Measurements from ENCODE around the gene CEP104. TPM values are rescaled to one million over a fixed set of nuclear protein-coding genes. Genes with fewer than 3 reads are reported as not detected.
A peak's percentile ranks its signal among the peaks of the same experiment; 100 is the strongest.

CEP104 gene
- total and polyA plus RNA-seq, 2 experiments from 2014 or later, result 12.3 to 29.8 TPM

DNA sequence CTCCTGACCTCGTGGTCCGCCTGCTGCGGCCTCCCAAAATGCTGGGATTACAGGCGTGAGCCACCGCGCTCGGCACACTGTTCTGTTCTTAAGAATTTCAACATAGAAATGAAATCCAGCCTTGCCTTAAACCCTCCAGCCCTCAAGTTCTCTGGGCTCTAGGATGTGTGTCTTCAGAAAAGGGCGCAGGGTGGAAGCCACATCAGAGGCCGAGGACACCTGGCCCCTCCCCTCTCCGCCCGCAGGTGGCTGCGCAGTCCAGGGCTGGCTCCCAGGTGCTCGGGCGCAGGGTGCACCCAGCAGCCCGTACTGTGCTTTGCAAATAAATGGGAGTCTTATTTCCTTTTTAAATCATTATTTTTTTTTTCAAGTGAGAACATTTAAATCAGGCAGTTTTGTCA is 45.1 kb upstream of the CEP104 start:
- no peaks in the 10 kb centered on the region for H3K27me3 ChIP-seq (replicated peaks; ENCODE audit: insufficient read depth)
- no peak overlapping the region for H3K9ac ChIP-seq
- H3K9me2 ChIP-seq (ENCODE audit: insufficient read depth), result no peaks in the 10 kb centered on the region
- WGBS, 2 experiments (ENCODE audit: low coverage in 1 of 2, low lambda C conversion rate in 2 of 2, missing lambda C conversion rate in 2 of 2), result 95 to 96% methylated on average over 15 of the region's 15 CpGs
- no peak overlapping the region for H3K4me3 ChIP-seq
- no peaks in the 10 kb centered on the region for H3K36me3 ChIP-seq (ENCODE audit: low read depth)
- H3K79me2 ChIP-seq (ENCODE audit: insufficient read depth), result peaks cover 29% of the 10 kb centered on the region
- TF ChIP-seq EZH2phosphoT487 (IDR thresholded peaks at IDR 0.05; ENCODE audit: insufficient read depth, low read depth), result no peak
- no peaks in the 10 kb centered on the region for H4K20me1 ChIP-seq (ENCODE audit: insufficient read depth)
- H2AFZ ChIP-seq, result no peak overlapping the region
- H3K4me1 ChIP-seq (ENCODE audit: insufficient read depth), result no peaks in the 10 kb centered on the region
- H3K27ac ChIP-seq, result no peak overlapping the region
- H3K4me2 ChIP-seq (ENCODE audit: unreplicated experiment), result no peak overlapping the region
- H3K9me3 ChIP-seq (ENCODE audit: low read depth), result no peaks in the 10 kb centered on the region
- in situ Hi-C loops (cut with MboI), result loop anchor here (25.0 kb wide), 1 partner anchor 2010 kb away; no protein-coding TSS in a partner anchor
- no peak for DNase-seq
- H3F3A ChIP-seq (ENCODE audit: insufficient read depth), result peaks cover 2% of the 10 kb centered on the region; the same call in 1 of the 2 replicates

DNA sequence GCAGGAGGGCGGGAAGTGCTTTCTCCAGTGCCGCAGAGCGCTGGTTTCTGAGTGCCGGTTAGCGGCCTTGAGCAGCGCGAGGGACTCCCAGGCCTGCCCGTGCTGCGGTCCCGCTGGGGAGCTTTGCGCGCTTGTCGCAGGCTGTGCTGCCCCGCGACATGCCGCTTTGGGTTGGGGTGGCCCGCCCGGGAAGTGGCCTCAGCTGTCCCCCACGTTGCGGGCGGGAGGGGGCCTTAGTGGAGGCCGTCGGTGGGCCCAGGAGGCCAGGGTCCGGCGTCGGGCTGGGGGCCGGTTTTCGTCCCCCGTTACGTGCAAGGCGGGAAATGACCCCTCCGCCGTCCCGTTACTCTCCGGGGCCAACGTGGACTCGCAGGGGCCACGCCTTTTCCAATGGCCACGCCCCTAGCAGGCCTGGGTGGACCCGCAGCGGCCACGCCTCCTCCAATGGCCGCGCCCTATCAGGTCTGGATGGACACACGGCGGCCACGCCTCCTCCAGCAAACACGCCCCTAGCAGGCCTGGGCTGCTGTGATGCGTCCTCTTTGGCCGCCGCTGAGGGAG is 44.0 kb upstream of the CEP104 start:
- no peak for TF ChIP-seq EZH2phosphoT487 (IDR thresholded peaks at IDR 0.05; ENCODE audit: insufficient read depth, low read depth)
- TF ChIP-seq EZH2 (IDR thresholded peaks at IDR 0.05; ENCODE audit: insufficient read depth, poor library complexity, severe bottlenecking), result no peak
- in situ Hi-C loops (cut with MboI), result loop anchor here (25.0 kb wide), 1 partner anchor 2011 kb away; no protein-coding TSS in a partner anchor
- no peaks in the 10 kb centered on the region for H3K9me3 ChIP-seq (ENCODE audit: low read depth)
- peaks cover 40% of the 10 kb centered on the region for H3K79me2 ChIP-seq (ENCODE audit: insufficient read depth)
- no peaks in the 10 kb centered on the region for H4K20me1 ChIP-seq (ENCODE audit: insufficient read depth)
- WGBS, 2 experiments (ENCODE audit: low coverage in 1 of 2, low lambda C conversion rate in 2 of 2, missing lambda C conversion rate in 2 of 2), result 1 to 4% methylated on average over 10 to 43 of the region's 51 CpGs
- H3K4me1 ChIP-seq (ENCODE audit: insufficient read depth), result 0 out of 2 replicates have a peak, but pooled peaks cover under 1% of the 10 kb centered on the region
- H3K9me2 ChIP-seq (ENCODE audit: insufficient read depth), result no peaks in the 10 kb centered on the region
- peaks cover 4% of the 10 kb centered on the region; the same call in 1 of the 2 replicates for H3F3A ChIP-seq (ENCODE audit: insufficient read depth)
- H3K9ac ChIP-seq, result peak overlapping the region; percentile 96
- peak overlapping the region; percentile 91 for H3K4me2 ChIP-seq (ENCODE audit: unreplicated experiment)
- H3K36me3 ChIP-seq (ENCODE audit: low read depth), result no peaks in the 10 kb centered on the region
- no peaks in the 10 kb centered on the region for H3K27me3 ChIP-seq (replicated peaks; ENCODE audit: insufficient read depth)
- H3K4me3 ChIP-seq, result peak overlapping the region; percentile 90
- peak overlapping the region; percentile 93 for H3K27ac ChIP-seq
- peak overlapping the region; percentile 90 for H2AFZ ChIP-seq
- DNase-seq, result peak; percentile 99

DNA sequence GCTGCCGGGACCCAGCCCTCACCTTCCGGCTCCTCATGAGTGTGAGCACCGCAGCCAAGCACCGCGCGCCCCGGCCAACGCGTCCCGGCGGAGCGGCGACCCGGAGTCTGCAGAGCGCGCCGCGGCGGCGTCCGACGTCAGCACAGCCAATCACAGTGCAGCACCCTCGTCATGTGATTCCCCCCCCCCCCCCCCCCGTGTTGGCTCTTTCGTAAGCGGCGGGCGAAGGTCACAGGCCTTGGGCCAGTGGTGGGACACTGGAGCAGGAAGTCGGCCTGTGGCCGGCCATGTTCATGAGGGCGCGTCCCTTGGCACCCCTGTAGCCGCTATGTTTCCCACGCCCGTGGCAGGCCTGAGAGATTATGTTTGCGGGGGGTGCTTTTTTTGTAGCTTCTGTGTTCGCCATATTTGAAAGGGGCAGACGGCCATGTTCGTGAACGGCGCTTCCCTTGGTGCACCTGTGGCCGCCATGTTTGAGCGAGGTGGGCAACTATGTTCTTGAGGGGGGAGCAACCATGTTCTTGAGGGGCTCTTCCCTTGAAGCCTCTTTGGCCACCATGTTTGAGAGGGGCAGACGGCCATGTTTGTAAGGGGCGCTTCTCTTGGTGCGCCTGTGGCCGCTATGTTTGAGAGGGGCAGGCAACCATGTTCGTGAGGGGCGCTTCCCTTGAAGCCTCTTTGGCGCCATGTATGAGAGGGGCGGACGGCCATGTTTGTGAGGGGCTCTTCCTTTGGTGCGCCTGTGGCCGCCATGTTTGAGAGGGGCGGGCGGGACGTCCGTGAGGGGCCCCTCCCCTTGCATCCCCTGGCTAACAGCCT is 43.3 kb upstream of the CEP104 start, which contains the start of gene C1orf174:
TSS of gene C1orf174 (minus strand) at position 123 of the 819 bp plus-strand sequence. CDS start at position 37, 86 bp downstream.
- in situ Hi-C loops (cut with MboI), result loop anchor here (25.0 kb wide), 1 partner anchor 2012 kb away; no protein-coding TSS in a partner anchor
- no peaks in the 10 kb centered on the region for H3K9me3 ChIP-seq (ENCODE audit: low read depth)
- H3K4me3 ChIP-seq, result peak within 1 kb of the TSS; percentile 90
- peak within 1 kb of the TSS; percentile 93 for H3K27ac ChIP-seq
- H3K36me3 ChIP-seq (ENCODE audit: low read depth), result no peaks in the 10 kb centered on the region
- no peak for TF ChIP-seq EZH2phosphoT487 (IDR thresholded peaks at IDR 0.05; ENCODE audit: insufficient read depth, low read depth)
- TF ChIP-seq EZH2 (IDR thresholded peaks at IDR 0.05; ENCODE audit: insufficient read depth, poor library complexity, severe bottlenecking), result no peak
- peak within 1 kb of the TSS; percentile 96 for H3K9ac ChIP-seq
- H3K4me1 ChIP-seq (ENCODE audit: insufficient read depth), result peaks cover 7% of the 10 kb centered on the region; the same call in 1 of the 2 replicates
- no peaks in the 10 kb centered on the region for H3K27me3 ChIP-seq (replicated peaks; ENCODE audit: insufficient read depth)
- peak; percentile 99 for DNase-seq
- H3K4me2 ChIP-seq (ENCODE audit: unreplicated experiment), result peak within 1 kb of the TSS; percentile 91
- 0 to 2% methylated on average over 45 to 49 of the region's 58 CpGs for WGBS, 2 experiments (ENCODE audit: low coverage in 1 of 2, low lambda C conversion rate in 2 of 2, missing lambda C conversion rate in 2 of 2)
- no peaks in the 10 kb centered on the region for H3K9me2 ChIP-seq (ENCODE audit: insufficient read depth)
- peak within 1 kb of the TSS; percentile 90 for H2AFZ ChIP-seq
- H3F3A ChIP-seq (ENCODE audit: insufficient read depth), result peaks cover 4% of the 10 kb centered on the region; the same call in 1 of the 2 replicates
- H3K79me2 ChIP-seq (ENCODE audit: insufficient read depth), result peaks cover 47% of the 10 kb centered on the region
- no peaks in the 10 kb centered on the region for H4K20me1 ChIP-seq (ENCODE audit: insufficient read depth)

DNA sequence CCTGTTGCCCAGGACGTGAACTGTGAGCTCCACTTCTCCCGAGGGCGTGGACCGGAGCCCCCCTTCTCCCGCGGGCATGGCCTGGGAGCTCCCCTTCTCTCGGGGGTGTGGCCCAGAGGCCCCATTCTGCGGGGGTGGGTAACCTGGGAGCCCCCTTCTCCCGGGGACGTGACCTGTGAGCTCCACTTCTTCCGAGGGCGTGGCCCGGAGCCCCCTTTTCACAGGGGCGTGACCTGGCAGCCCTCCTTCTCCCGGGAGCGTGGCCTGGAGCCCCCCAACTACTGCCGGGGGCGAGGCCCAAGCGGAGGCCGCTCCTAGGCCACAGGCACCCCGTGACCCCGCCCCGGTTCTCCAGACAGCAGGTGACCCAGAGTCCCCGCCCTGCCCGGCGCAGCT is 42.7 kb upstream of the CEP104 start:
- WGBS, 2 experiments (ENCODE audit: low coverage in 1 of 2, low lambda C conversion rate in 2 of 2, missing lambda C conversion rate in 2 of 2), result 0% methylated on average over 10 to 12 of the region's 26 CpGs
- no peak for DNase-seq
- in situ Hi-C loops (cut with MboI), result loop anchor here (25.0 kb wide), 1 partner anchor 2013 kb away; no protein-coding TSS in a partner anchor

More for the DNA sequence above, 42.7 kb upstream of the CEP104 start:
- peaks cover 4% of the 10 kb centered on the region; the same call in 1 of the 2 replicates for H3F3A ChIP-seq (ENCODE audit: insufficient read depth)
- peaks cover 10% of the 10 kb centered on the region; the same call in 1 of the 2 replicates for H3K4me1 ChIP-seq (ENCODE audit: insufficient read depth)
- H3K9me2 ChIP-seq (ENCODE audit: insufficient read depth), result no peaks in the 10 kb centered on the region
- peak overlapping the region; percentile 93 for H3K27ac ChIP-seq
- peak overlapping the region; percentile 90 for H3K4me3 ChIP-seq
- H3K27me3 ChIP-seq (replicated peaks; ENCODE audit: insufficient read depth), result no peaks in the 10 kb centered on the region
- peaks cover 53% of the 10 kb centered on the region for H3K79me2 ChIP-seq (ENCODE audit: insufficient read depth)
- no peaks in the 10 kb centered on the region for H3K36me3 ChIP-seq (ENCODE audit: low read depth)
- H2AFZ ChIP-seq, result peak overlapping the region; percentile 90
- TF ChIP-seq EZH2 (IDR thresholded peaks at IDR 0.05; ENCODE audit: insufficient read depth, poor library complexity, severe bottlenecking), result no peak
- TF ChIP-seq EZH2phosphoT487 (IDR thresholded peaks at IDR 0.05; ENCODE audit: insufficient read depth, low read depth), result no peak
- peak overlapping the region; percentile 96 for H3K9ac ChIP-seq
- H3K4me2 ChIP-seq (ENCODE audit: unreplicated experiment), result peak overlapping the region; percentile 80
- no peaks in the 10 kb centered on the region for H4K20me1 ChIP-seq (ENCODE audit: insufficient read depth)
- H3K9me3 ChIP-seq (ENCODE audit: low read depth), result no peaks in the 10 kb centered on the region
